Suppressor macrophage treated with lipopolysaccharide for 1 hour (primary cell): Measurements from ENCODE around the gene PFN1.
"Not testable (repeated sequence)": the region's sequence is repeated elsewhere in the genome, so short reads cannot be mapped to it uniquely, and the experiment has no call there.

ENCODE experiments used
- DNase-seq, 3 donors: peaks; one replicate each; pipeline ENCODE4 v3.0.0-alpha.2; 2020 to 2022

PFN1 gene

GRCh38 chr17:4920351-4921048 lies 27.8 kb downstream of the PFN1 start:
- DNase-seq: peak; percentile 89 to 93 (median 92)

GRCh38 chr17:4919511-4920047 lies 28.8 kb downstream of the PFN1 start:
- DNase-seq: no peak

- DNase-seq: not testable (repeated sequence)
Measured at GRCh38 chr17:4914551-4914950, 33.8 kb downstream of the PFN1 start.

- DNase-seq: no peak
Measured at GRCh38 chr17:4913994-4914393, 34.3 kb downstream of the PFN1 start.

- DNase-seq: peak; percentile 90 to 92 (median 91)
Measured at GRCh38 chr17:4908711-4909496, 39.4 kb downstream of the PFN1 start.

GRCh38 chr17:4908301-4908700 lies 40.0 kb downstream of the PFN1 start:
- DNase-seq: no peak

GRCh38 chr17:4906642-4907041 lies 41.7 kb downstream of the PFN1 start:
- not testable (repeated sequence) for DNase-seq

- peak; percentile 73 to 83 (median 76) for DNase-seq
Measured at GRCh38 chr17:4903051-4903818, 45.1 kb downstream of the PFN1 start, which contains the start of gene CHRNE. Gene CHRNE, minus strand, starts transcription at chr17:4903098. Its CDS starts 35 bp downstream, at chr17:4903063.

- no peak for DNase-seq
Measured at GRCh38 chr17:4902540-4902939, 45.8 kb downstream of the PFN1 start.

- DNase-seq: peak; percentile 70 to 83 (median 83)
Measured at GRCh38 chr17:4901648-4902344, 46.5 kb downstream of the PFN1 start.

- no peak for DNase-seq
Measured at GRCh38 chr17:4901108-4901647, 47.2 kb downstream of the PFN1 start.

- peak; percentile 63 to 70 (median 68) for DNase-seq
Measured at GRCh38 chr17:4900231-4901107, 47.9 kb downstream of the PFN1 start.

- DNase-seq: peak; percentile 100
Measured at GRCh38 chr17:4899341-4900230, 48.7 kb downstream of the PFN1 start, which contains the start of gene C17orf107. Gene C17orf107, plus strand, starts transcription at chr17:4899536. Its CDS starts 227 bp downstream, at chr17:4899763.

GRCh38 chr17:4898927-4899326 lies 49.4 kb downstream of the PFN1 start:
- no peak for DNase-seq

GRCh38 chr17:4898351-4898750 lies 50.0 kb downstream of the PFN1 start:
- DNase-seq: no peak

GRCh38 chr17:4897785-4898184 lies 50.5 kb downstream of the PFN1 start:
- no peak for DNase-seq

GRCh38 chr17:4897198-4897687 lies 51.1 kb downstream of the PFN1 start:
- no peak for DNase-seq

- DNase-seq: no peak
Measured at GRCh38 chr17:4896332-4897197, 51.8 kb downstream of the PFN1 start.
